ENCODE measurements around the gene ATXN1L.
"Not testable (repeated sequence)": the region's sequence is repeated elsewhere in the genome, so short reads cannot be mapped to it uniquely, and the experiment has no call there.

Gene ATXN1L

GRCh38 chr16:71811261-71811803 is 34.4 kb upstream of the ATXN1L start:
- Histone ChIP-seq H3K4me2 (ENCODE audit: low read depth, low read length, poor library complexity, severe bottlenecking) (no peak overlapping the region), H3K9me3 (ENCODE audit: insufficient read depth, low read depth, low read length) (no peaks in the 10 kb centered on the region), H3F3A (ENCODE audit: low read depth) (no peaks in the 10 kb centered on the region), H3K4me1 (ENCODE audit: insufficient read depth, low read length, poor library complexity, severe bottlenecking) (peaks cover 17% of the 10 kb centered on the region), H3K27me3 (ENCODE audit: insufficient read depth, low read length, poor library complexity, severe bottlenecking) (no peaks in the 10 kb centered on the region), H3K79me2 (ENCODE audit: insufficient read depth, low read length) (peaks cover 23% of the 10 kb centered on the region), H3K9me2 (replicated peaks; ENCODE audit: low read depth, low read length) (no peaks in the 10 kb centered on the region), H3K4me3 (ENCODE audit: low read length, poor library complexity, severe bottlenecking) (no peak overlapping the region), H4K20me1 (ENCODE audit: insufficient read depth, low read length, poor library complexity, severe bottlenecking) (peaks cover 19% of the 10 kb centered on the region), H3K9ac (ENCODE audit: low read depth, low read length, poor library complexity, severe bottlenecking) (no peak overlapping the region), H2AFZ (ENCODE audit: low read length) (no peak overlapping the region), H3K36me3 (ENCODE audit: insufficient read depth, low read length) (no peaks in the 10 kb centered on the region)
- no peak for TF ChIP-seq CTCF (conservative IDR thresholded peaks at IDR 0.05; ENCODE audit: low read length)
- TF ChIP-seq EZH2phosphoT487 (IDR thresholded peaks at IDR 0.05; ENCODE audit: borderline replicate concordance): no peak

- not testable (repeated sequence) for H3K9me3 ChIP-seq (ENCODE audit: insufficient read depth, low read depth, low read length); H3K4me1 ChIP-seq (ENCODE audit: insufficient read depth, low read length, poor library complexity, severe bottlenecking); H3K4me3 ChIP-seq (ENCODE audit: low read length, poor library complexity, severe bottlenecking); H3K36me3 ChIP-seq (ENCODE audit: insufficient read depth, low read length); H3K27me3 ChIP-seq (ENCODE audit: insufficient read depth, low read length, poor library complexity, severe bottlenecking); H3K9me2 ChIP-seq (replicated peaks; ENCODE audit: low read depth, low read length); H3F3A ChIP-seq (ENCODE audit: low read depth); H3K4me2 ChIP-seq (ENCODE audit: low read depth, low read length, poor library complexity, severe bottlenecking); H3K9ac ChIP-seq (ENCODE audit: low read depth, low read length, poor library complexity, severe bottlenecking); H4K20me1 ChIP-seq (ENCODE audit: insufficient read depth, low read length, poor library complexity, severe bottlenecking); H3K79me2 ChIP-seq (ENCODE audit: insufficient read depth, low read length); H2AFZ ChIP-seq (ENCODE audit: low read length)
Observed at GRCh38 chr16:71817155-71817500, 28.6 kb upstream of the ATXN1L start.

GRCh38 chr16:71826533-71827017 is 19.2 kb upstream of the ATXN1L start:
- Histone ChIP-seq H3K4me2 (ENCODE audit: low read depth, low read length, poor library complexity, severe bottlenecking) (no peak overlapping the region), H3K4me3 (ENCODE audit: low read length, poor library complexity, severe bottlenecking) (no peak overlapping the region), H3K9me3 (ENCODE audit: insufficient read depth, low read depth, low read length) (no peaks in the 10 kb centered on the region), H3F3A (ENCODE audit: low read depth) (no peaks in the 10 kb centered on the region), H3K36me3 (ENCODE audit: insufficient read depth, low read length) (no peaks in the 10 kb centered on the region), H3K9ac (ENCODE audit: low read depth, low read length, poor library complexity, severe bottlenecking) (no peak overlapping the region), H3K27me3 (ENCODE audit: insufficient read depth, low read length, poor library complexity, severe bottlenecking) (no peaks in the 10 kb centered on the region), H3K79me2 (ENCODE audit: insufficient read depth, low read length) (no peaks in the 10 kb centered on the region), H3K4me1 (ENCODE audit: insufficient read depth, low read length, poor library complexity, severe bottlenecking) (no peaks in the 10 kb centered on the region), H2AFZ (ENCODE audit: low read length) (no peak overlapping the region), H3K9me2 (replicated peaks; ENCODE audit: low read depth, low read length) (no peaks in the 10 kb centered on the region), H4K20me1 (ENCODE audit: insufficient read depth, low read length, poor library complexity, severe bottlenecking) (no peaks in the 10 kb centered on the region)
- TF ChIP-seq CTCF (conservative IDR thresholded peaks at IDR 0.05; ENCODE audit: low read length): no peak
- no peak for TF ChIP-seq EZH2phosphoT487 (IDR thresholded peaks at IDR 0.05; ENCODE audit: borderline replicate concordance)

- no peaks in the 10 kb centered on the region for H3K9me3 ChIP-seq (ENCODE audit: insufficient read depth, low read depth, low read length)
- no peaks in the 10 kb centered on the region for H3K27me3 ChIP-seq (ENCODE audit: insufficient read depth, low read length, poor library complexity, severe bottlenecking)
- no peak overlapping the region for H2AFZ ChIP-seq (ENCODE audit: low read length)
- no peaks in the 10 kb centered on the region for H3F3A ChIP-seq (ENCODE audit: low read depth)
- no peaks in the 10 kb centered on the region for H3K9me2 ChIP-seq (replicated peaks; ENCODE audit: low read depth, low read length)
- TF ChIP-seq EZH2phosphoT487 (IDR thresholded peaks at IDR 0.05; ENCODE audit: borderline replicate concordance) (no peak), CTCF (conservative IDR thresholded peaks at IDR 0.05; ENCODE audit: low read length) (no peak)
- H3K4me3 ChIP-seq (ENCODE audit: low read length, poor library complexity, severe bottlenecking): no peak overlapping the region
- no peaks in the 10 kb centered on the region for H4K20me1 ChIP-seq (ENCODE audit: insufficient read depth, low read length, poor library complexity, severe bottlenecking)
- H3K36me3 ChIP-seq (ENCODE audit: insufficient read depth, low read length): no peaks in the 10 kb centered on the region
- no peak overlapping the region for H3K4me2 ChIP-seq (ENCODE audit: low read depth, low read length, poor library complexity, severe bottlenecking)
- H3K79me2 ChIP-seq (ENCODE audit: insufficient read depth, low read length): no peaks in the 10 kb centered on the region
- H3K9ac ChIP-seq (ENCODE audit: low read depth, low read length, poor library complexity, severe bottlenecking): no peak overlapping the region
- no peaks in the 10 kb centered on the region for H3K4me1 ChIP-seq (ENCODE audit: insufficient read depth, low read length, poor library complexity, severe bottlenecking)
Observed at GRCh38 chr16:71830359-71830758, 15.4 kb upstream of the ATXN1L start.

- not testable (repeated sequence) for H3K4me2 ChIP-seq (ENCODE audit: low read depth, low read length, poor library complexity, severe bottlenecking); H2AFZ ChIP-seq (ENCODE audit: low read length); H3K9me3 ChIP-seq (ENCODE audit: insufficient read depth, low read depth, low read length); H3K27me3 ChIP-seq (ENCODE audit: insufficient read depth, low read length, poor library complexity, severe bottlenecking); H4K20me1 ChIP-seq (ENCODE audit: insufficient read depth, low read length, poor library complexity, severe bottlenecking); H3F3A ChIP-seq (ENCODE audit: low read depth); H3K79me2 ChIP-seq (ENCODE audit: insufficient read depth, low read length); H3K36me3 ChIP-seq (ENCODE audit: insufficient read depth, low read length); H3K4me1 ChIP-seq (ENCODE audit: insufficient read depth, low read length, poor library complexity, severe bottlenecking); H3K9ac ChIP-seq (ENCODE audit: low read depth, low read length, poor library complexity, severe bottlenecking); H3K4me3 ChIP-seq (ENCODE audit: low read length, poor library complexity, severe bottlenecking); H3K9me2 ChIP-seq (replicated peaks; ENCODE audit: low read depth, low read length)
Observed at GRCh38 chr16:71831698-71832097, 14.1 kb upstream of the ATXN1L start.
